Pulmonary artery endothelial cell (primary cell): ENCODE results near the gene PSAPL1. TPM values are rescaled to one million over a fixed set of nuclear protein-coding genes. Genes with fewer than 3 reads are reported as not detected.

Experiments
- DNase-seq: peaks from one replicate; pipeline ENCODE4 v3.0.0-alpha.2; 2011; ENCODE audit warnings: low read depth, low spot score
- total RNA-seq: library from RNA; depleted of rRNA; stranded (reverse); fragments of >200 nt; gene quantifications from 2 replicates; pipeline ENCODE4 v1.2.3, GENCODE V29; 2014

The PSAPL1 gene
- total RNA-seq, 1 donor from 2014 or later = not detected

DNA sequence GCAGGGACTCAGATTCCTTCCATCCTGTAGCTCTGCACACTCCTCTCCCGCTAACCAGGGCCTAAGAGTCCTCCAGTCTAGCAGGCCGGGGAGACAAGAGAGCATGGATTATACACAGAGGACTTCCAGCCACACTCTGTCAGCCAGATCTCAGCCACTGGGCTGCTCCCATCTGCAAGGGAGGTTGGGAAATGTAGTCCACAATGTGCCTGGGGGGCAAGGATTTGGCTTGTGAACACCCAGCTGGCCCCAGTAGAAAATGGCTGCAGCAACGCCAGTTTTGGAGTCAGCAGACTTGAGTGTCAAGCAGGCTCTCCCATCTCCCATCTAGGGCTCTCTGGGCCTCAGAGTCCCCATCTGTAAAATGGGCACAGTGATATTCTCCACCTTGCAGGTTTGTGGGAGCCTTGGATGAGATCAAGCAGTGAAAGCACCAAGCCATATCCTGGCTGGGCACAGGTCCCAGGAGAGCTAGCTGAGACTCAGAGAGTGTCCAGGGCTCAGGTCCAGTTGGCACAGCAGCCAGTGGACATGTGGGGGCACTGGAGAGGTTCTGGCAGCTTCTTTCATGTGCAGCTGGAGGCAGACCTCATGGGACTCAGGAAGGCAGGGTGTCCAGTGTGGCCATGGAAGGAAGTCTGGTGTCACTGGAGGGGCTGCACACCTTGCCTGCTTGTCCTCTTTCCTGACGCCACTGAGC lies 14.6 kb downstream of the PSAPL1 start:
- no peak for DNase-seq

DNA sequence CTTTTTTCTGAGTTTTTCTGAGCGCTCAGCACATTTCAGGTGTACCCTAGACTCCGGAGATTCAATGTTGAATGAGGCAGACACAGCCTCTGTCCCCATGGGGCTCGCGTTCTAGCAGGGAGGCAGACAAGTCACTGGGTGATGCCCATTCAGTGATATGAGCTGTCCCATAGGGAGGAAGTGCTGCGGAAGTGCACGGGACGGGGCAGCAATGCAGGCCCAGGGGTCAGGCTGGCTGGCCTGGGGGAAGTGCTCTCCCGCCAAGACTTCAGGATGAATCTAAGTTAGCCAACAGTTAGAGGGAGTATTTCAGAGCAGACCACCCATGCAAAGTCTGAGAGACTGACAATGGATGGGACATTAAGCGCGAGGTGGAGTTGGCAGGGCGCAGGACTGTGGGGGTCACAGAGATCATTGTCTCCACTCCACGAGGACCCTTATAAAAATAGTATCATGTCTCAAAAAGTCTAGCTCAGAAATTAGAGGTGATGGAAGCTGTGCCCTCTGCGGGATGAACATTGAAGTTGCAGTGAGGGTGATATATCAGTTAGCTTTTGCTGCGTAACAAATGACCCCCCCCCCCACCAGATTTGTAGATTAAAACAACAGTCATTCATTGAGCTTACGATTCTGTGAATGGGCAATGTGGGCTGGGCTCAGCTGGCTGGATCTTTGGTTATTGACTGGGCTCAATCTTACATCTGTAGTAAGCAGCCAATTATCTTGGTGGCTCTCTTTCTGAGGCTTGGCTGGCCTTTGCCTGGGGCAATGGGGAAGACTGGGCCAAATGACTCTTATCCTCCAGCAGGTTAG lies 16.4 kb downstream of the PSAPL1 start:
- DNase-seq = no peak

- DNase-seq = no peak
These were observed 17.1 kb downstream of the PSAPL1 start for GRCh38 chr4:7417639-7418038.

- no peak for DNase-seq
These were observed 17.8 kb downstream of the PSAPL1 start for GRCh38 chr4:7416745-7417432.

- no peak for DNase-seq
These were observed 18.6 kb downstream of the PSAPL1 start for GRCh38 chr4:7415927-7416686.

- DNase-seq = no peak
These were observed 19.8 kb downstream of the PSAPL1 start for GRCh38 chr4:7414736-7415510.

DNA sequence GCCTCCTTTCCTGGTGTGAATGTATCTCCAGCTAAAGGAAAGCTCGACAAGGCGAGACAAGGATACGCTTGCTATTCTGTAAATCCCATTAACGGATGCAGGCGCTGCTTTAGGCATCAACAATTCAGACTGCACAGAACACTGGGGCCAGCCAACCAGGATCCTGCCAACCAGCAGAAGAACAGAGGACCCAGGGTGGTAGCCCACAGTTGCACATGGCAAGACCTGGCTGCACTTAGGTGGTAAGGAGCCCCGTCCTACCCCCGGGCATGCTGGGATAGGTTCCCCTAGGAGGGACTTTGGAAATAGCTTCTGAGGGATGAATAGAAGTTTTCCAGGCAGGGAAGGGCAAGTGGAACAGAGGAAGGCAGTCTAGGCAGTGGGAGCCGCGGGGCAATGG lies 20.7 kb downstream of the PSAPL1 start:
- DNase-seq = no peak

DNA sequence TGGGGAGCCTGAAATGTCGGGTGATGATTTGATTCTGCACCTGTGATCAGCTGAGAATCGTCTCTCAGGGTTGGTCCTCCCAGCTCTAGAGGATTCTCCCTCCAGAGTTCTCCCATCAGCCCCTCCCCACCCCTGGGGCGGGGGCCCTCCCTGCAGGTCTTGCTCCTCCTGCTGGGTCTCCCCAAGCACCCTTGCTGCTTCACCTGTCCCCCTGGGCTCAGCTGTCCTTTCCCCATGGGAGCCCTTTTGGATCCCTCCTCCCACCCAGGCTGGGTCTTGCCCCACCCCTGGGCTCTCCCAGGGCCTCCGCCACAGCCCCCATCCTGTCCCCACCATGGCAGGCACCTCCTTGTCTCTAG lies 22.2 kb downstream of the PSAPL1 start:
- no peak for DNase-seq

DNA sequence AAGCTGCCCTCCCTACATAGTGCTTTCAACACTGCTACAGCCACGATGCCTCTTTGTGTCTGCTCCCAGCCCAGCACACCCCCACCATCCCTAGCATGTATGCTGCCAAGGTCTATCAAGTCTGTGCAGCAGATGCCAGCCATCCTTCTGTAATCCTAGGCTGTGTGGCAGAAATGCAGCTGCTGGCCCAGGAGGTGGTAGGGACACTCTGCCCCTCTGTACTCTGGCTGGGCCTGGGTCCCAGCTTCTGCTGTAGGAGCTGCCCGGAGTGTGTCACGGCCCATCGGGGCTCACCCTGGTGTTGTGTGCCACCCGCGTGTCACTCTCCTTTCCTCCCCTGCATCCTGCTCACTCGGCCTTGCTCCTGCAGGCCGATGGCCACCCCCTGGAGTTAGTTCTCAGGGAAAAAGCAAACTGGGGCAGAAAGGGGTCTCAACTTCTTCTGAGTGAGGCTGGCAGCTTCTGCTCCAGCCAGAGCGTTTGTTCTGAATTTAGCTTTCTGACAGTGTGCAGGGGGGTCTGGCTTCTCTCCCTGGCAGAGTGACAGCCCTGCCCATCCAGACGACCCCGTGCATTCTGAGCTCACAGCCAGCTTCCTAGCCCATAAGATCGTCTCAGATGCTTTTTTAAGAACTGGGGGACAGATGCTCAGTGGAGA lies 22.7 kb downstream of the PSAPL1 start:
- no peak for DNase-seq

DNA sequence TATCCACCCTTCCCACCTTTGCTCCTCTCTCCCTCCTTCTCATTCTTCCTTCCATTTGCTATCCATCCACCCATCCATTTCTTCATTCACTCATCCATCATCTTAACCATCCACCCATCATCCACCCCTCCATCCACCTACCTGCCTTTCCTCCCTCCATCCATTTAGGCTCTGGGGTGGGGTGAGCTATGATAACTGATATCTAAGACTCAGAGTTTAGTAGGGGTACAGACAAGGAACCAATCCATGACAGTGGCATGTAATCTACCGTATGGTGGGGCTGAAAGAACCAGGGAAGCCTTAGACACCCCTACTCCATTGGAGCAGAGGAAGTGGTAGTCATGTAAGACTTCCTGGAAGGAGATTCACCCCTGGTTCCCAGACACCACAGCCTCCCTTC lies 23.2 kb downstream of the PSAPL1 start:
- no peak for DNase-seq

DNA sequence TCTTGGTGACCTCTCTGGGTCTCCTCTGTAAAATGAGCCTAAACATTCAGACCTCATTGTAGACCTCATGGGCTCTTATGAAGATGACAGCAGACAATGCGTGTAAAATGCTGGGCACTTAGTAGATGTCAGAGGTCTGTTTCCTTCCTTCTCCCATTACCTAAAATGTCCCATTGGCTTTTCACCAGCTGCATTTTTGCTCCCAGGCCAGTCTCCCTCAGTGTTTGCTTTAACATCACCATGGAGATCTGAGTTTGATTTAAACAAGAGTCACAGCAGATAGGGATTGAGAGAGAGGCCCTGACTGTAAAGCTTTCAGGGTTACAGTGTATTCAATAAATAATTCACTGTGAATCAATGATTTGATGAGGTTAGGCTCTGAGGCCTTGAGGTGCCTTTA lies 24.3 kb downstream of the PSAPL1 start:
- DNase-seq = no peak

- DNase-seq = no peak
These were observed 26.6 kb downstream of the PSAPL1 start for GRCh38 chr4:7408166-7408565.

GRCh38 chr4:7403001-7403400 lies 31.7 kb downstream of the PSAPL1 start:
- DNase-seq = no peak

DNA sequence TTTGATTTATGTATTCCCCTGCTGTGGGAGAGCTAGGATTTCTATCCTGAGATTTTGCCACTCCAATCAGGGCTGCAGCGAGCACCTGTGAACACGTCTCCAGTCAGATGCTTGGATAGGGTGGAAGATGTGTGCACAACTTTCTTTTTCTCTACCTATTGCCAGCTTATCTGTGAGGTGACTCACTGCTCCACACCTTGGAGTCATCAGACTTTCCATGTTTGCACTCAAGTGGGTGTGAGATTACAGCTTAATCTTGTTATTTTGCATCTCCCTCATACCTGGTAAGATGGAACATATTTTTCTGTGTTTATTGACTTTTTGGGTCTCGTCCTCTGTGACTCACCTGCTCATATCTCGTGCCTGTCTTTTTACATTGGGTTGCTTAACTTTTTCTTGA lies 32.2 kb downstream of the PSAPL1 start:
- DNase-seq = no peak

- no peak for DNase-seq
These were observed 33.9 kb downstream of the PSAPL1 start for GRCh38 chr4:7400671-7401298.

- no peak for DNase-seq
These were observed 35.1 kb downstream of the PSAPL1 start for GRCh38 chr4:7399440-7400234.

- no peak for DNase-seq
These were observed 35.8 kb downstream of the PSAPL1 start for GRCh38 chr4:7398788-7399439.

GRCh38 chr4:7398104-7398423 lies 36.7 kb downstream of the PSAPL1 start:
- DNase-seq = no peak
